LNCaP clone FGC (cell line): ENCODE data around the gene IER2.

Experiments used
- DNase-seq: peaks from one replicate; pipeline ENCODE4 v3.0.0-alpha.2; 2011; ENCODE audit warnings: low read depth
- H3K4me3 ChIP-seq: 2 replicates; pipeline ENCODE4 v1.5.1; 2011; ENCODE audit warnings: mild to moderate bottlenecking, low read depth, low read length, control low read depth
- TF ChIP-seq, protein P1 (sequence below): IDR thresholded peaks from 2 replicates; pipeline ENCODE4 v1.5.1; 2012; ENCODE audit warnings: mild to moderate bottlenecking; ENCODE audit not compliant: control insufficient read depth, insufficient read depth; ENCODE audit errors: extremely low read depth

Gene IER2

DNA sequence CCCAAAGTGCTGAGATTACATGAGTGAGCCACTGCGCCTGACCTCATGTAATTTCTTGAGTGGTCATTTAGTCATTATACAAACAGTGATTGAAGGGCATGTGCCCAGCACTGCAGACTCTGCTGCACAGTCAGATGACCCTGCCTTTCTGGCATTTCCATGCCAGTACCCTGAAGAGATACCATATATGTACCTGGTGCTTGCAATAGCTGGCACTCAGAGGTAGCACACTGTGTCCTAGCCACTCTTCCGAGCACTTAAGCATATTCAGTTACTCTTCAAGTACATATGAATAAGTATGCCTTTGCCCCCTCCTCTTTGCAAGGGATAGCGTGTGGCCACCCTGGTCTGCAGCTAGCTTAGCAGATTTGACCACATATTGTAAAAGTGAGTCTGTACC, 15.6 kb upstream of the IER2 start:
- no peak overlapping the region for H3K4me3 ChIP-seq
- no peak for DNase-seq
- TF ChIP-seq, protein P1, sequence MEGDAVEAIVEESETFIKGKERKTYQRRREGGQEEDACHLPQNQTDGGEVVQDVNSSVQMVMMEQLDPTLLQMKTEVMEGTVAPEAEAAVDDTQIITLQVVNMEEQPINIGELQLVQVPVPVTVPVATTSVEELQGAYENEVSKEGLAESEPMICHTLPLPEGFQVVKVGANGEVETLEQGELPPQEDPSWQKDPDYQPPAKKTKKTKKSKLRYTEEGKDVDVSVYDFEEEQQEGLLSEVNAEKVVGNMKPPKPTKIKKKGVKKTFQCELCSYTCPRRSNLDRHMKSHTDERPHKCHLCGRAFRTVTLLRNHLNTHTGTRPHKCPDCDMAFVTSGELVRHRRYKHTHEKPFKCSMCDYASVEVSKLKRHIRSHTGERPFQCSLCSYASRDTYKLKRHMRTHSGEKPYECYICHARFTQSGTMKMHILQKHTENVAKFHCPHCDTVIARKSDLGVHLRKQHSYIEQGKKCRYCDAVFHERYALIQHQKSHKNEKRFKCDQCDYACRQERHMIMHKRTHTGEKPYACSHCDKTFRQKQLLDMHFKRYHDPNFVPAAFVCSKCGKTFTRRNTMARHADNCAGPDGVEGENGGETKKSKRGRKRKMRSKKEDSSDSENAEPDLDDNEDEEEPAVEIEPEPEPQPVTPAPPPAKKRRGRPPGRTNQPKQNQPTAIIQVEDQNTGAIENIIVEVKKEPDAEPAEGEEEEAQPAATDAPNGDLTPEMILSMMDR, result no peak

DNA sequence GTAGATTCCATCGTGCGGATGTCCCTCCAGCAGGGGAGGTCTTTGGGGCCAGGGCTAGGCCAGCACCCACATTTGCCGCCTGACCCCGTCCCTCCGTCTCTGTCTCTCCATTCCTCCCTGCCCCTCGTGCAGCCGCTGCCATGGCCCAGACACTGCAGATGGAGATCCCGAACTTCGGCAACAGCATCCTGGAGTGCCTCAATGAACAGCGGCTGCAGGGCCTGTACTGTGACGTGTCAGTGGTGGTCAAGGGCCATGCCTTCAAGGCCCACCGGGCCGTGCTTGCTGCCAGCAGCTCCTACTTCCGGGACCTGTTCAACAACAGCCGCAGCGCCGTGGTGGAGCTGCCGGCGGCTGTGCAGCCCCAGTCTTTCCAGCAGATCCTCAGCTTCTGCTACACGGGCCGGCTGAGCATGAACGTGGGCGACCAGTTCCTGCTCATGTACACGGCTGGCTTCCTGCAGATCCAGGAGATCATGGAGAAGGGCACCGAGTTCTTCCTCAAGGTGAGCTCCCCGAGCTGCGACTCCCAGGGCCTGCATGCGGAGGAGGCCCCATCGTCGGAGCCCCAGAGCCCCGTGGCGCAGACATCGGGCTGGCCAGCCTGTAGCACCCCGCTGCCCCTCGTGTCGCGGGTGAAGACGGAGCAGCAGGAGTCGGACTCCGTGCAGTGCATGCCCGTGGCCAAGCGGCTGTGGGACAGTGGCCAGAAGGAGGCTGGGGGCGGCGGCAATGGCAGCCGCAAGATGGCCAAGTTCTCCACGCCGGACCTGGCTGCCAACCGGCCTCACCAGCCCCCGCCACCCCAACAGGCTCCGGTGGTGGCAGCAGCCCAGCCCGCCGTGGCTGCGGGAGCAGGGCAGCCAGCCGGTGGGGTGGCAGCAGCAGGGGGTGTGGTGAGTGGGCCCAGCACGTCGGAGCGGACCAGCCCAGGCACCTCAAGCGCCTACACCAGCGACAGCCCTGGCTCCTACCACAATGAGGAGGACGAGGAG, 14.8 kb upstream of the IER2 start:
- TF ChIP-seq, protein P1, result no peak
- DNase-seq, result no peak
- no peak overlapping the region for H3K4me3 ChIP-seq

DNA sequence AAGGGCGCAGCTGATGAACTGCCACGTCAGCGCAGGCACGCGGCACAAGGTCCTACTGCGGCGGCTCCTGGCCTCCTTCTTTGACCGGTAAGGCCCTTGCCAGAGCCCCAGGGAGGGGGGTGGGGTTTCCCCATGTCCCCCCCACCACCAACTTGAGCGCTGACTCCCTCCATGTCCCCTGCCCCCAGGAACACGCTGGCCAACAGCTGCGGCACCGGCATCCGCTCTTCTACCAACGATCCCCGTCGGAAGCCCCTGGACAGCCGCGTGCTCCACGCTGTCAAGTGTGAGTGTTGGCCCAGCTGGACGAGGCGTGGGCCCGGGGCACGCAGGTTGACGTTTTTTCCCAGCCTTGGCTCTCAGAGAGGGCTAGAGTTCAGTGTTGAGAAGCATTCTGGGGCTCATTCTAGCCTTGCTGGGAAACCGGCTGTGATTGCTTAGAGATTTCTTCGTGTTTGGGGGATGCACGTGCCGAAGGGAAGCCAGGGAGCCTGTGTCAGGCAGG, 12.9 kb upstream of the IER2 start:
- H3K4me3 ChIP-seq, result no peak overlapping the region
- DNase-seq, result no peak

DNA sequence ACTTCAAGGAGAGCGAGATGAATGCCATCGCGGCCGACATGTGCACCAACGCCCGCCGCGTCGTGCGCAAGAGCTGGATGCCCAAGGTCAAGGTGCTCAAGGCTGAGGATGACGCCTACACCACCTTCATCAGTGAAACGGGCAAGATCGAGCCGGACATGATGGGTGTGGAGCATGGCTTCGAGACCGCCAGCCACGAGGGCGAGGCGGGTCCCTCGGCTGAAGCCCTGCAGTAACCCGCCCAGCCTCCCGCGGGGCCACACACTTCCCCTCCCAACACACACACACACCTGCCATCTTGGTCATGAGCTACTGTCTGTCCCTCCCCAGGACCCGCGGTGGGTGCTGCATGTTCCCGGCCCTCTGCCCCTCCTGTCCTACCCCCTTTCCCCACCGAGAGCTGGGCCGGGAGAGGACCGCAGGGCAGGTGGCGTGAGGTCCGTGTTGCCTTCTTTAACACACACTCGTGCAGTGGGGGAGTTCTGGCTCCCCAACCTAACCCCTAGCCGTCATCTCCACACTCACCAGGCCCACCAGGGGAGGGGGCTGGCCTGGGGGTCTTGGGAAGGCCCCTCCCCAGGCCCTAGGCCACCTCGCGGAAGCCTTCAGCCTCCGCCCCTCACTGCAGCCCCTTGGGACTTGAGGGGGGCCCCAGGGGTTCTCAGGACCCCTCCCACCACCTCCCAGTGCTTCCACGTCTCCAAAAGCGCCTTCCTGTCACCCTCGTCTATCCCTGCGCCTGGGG, 11.9 kb upstream of the IER2 start:
- no peak for DNase-seq
- H3K4me3 ChIP-seq, result no peak overlapping the region
- TF ChIP-seq, protein P1, result no peak

More for the DNA sequence above, 12.9 kb upstream of the IER2 start:
- TF ChIP-seq, protein P1, result no peak

DNA sequence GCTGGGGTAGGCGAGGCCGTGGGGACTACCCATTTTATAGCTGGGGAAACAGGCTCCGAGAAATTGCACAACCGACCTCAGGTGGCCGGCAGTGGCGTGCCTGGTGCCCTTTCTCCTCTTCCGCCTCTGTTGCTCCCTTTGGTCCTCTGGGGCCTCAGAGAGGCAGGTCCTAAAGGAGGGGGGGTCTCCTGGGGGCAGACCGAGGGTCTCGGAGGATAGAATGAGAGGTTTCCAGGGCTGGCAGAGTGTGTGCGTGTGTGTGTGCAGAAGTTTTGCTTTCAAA, 11.4 kb upstream of the IER2 start:
- no peak for DNase-seq
- TF ChIP-seq, protein P1, result no peak

DNA sequence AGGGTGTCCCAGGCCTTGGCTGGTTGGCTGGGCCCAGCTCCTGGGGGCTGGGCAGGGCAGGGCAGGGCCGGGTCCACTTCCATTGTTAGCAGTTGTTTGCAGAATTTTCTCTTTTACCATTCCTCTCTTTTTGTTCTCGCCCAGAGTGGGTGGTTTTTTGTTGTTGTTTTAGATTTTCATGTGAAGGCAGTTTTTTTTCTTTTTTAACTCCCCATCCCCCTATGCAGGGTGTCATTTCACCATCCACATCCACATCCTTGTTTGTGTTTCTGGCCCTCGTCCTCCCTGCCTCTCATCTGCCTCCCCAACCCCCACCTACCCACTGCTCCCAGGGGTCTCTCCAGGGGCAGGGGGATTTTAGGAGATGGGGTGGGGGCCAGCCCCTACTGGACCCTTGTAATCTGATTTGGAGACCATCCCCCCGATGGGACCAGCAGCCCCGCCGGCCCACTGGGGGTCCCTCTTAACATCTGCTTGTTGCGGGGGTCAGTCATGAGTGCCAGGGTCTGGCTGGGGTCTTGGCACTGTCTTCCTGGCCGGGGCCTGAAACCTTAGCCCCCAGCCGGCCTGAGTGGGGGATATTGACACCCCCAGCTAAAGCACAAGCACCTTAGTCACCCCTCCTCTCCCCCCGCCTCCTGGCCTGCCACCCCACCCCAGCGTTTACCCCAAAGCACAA, 10.4 kb upstream of the IER2 start:
- no peak for DNase-seq
- TF ChIP-seq, protein P1, result no peak
- H3K4me3 ChIP-seq, result no peak overlapping the region

More for the DNA sequence above, 11.4 kb upstream of the IER2 start:
- no peak overlapping the region for H3K4me3 ChIP-seq
